ENCODE data around the gene FOXO6.

DNA sequence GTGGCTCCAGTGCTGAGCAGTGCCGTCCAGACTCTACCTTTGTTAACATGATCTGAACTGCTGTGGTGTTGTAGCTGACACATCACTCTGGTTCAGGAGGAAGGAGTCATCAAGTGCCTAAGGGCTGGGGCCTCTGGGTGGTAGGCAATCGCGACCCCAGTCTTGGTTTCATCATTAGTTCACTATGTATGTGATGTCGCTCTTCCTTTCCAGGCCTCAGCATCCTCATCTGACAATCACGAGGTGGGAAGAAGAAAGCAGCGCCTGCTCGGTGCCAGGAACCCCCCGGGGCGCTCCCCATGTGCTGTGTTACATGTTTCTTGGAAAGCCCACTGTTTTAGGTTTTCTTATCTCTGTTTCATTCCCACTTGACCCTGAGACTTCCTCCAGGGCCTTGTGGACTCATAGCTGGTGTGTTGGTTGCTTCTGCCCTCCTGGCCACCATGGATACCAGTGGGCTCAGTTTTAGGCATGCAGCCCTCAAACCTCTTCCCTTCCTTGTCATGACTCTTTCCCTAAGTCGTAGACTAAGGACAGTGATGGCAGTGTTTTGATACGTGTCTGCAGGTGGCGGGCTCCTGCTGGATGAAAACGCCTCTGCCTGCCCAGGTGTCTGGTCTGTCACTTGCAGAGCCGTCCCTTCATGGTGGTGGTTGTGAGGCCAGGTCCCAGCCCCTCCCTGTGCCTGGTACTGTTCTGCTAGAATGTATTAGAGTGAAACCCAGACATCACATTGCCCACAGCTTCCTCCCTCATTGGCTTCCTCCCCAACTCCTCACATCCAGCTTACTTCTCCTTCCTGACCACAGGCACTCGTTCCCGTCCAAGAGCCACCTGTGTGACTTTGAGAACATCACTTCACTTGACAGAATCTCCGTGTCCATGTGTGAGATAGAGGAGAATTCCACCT, 17.2 kb upstream of the FOXO6 start:
- TF ChIP-seq CTCF (IDR thresholded peaks at IDR 0.05) (no peak), POLR2A (IDR thresholded peaks at IDR 0.05) (no peak), EP300 (IDR thresholded peaks at IDR 0.05; ENCODE audit: low read depth) (no peak)

All from transverse colon (tissue), 3 donors.